Measurements from ENCODE around the gene ZC3H18. TPM values are rescaled to one million over a fixed set of nuclear protein-coding genes. Genes with fewer than 3 reads are reported as not detected.

ZC3H18 gene
- polyA plus RNA-seq, 1 donor from 2014 or later = 12.8 TPM

- Histone ChIP-seq H3K4me3 (ENCODE audit: low read length) (peak overlapping the region; percentile 54), H4K20me1 (ENCODE audit: insufficient read depth) (no peaks in the 10 kb centered on the region), H3K4me2 (ENCODE audit: low read length) (no peak overlapping the region), H3K27me3 (ENCODE audit: insufficient read depth, low read depth, low read length) (no peaks in the 10 kb centered on the region), H3K36me3 (ENCODE audit: insufficient read depth, low read length) (no peaks in the 10 kb centered on the region), H2AFZ (ENCODE audit: low read depth, low read length) (no peak overlapping the region), H3K9me2 (ENCODE audit: insufficient read depth, low read length) (no peaks in the 10 kb centered on the region), H3K79me2 (replicated peaks; ENCODE audit: insufficient read depth, low read length) (no peaks in the 10 kb centered on the region), H3K9ac (ENCODE audit: low read length) (peak overlapping the region; percentile 38), H3F3A (ENCODE audit: insufficient read depth, low read length, poor library complexity, severe bottlenecking) (no peaks in the 10 kb centered on the region), H3K9me3 (ENCODE audit: low read length) (no peaks in the 10 kb centered on the region), H3K27ac (ENCODE audit: low read length) (peak overlapping the region; percentile 16)
- TF ChIP-seq POLR2AphosphoS5 (IDR thresholded peaks at IDR 0.05) (peak; percentile 48), SMC3 (conservative IDR thresholded peaks at IDR 0.05; ENCODE audit: poor library complexity) (peak; percentile 60), RAD21 (conservative IDR thresholded peaks at IDR 0.05) (peak; percentile 38), TAF1 (IDR thresholded peaks at IDR 0.05; ENCODE audit: low read depth) (no peak), EZH2 (IDR thresholded peaks at IDR 0.05; ENCODE audit: borderline replicate concordance, insufficient read depth, low read length, poor library complexity, severe bottlenecking) (no peak), EP300 (conservative IDR thresholded peaks at IDR 0.05; ENCODE audit: poor library complexity, severe bottlenecking) (peak; percentile 44), REST (IDR thresholded peaks at IDR 0.05; ENCODE audit: borderline replicate concordance) (no peak), CTCF (IDR thresholded peaks at IDR 0.05; ENCODE audit: poor library complexity, severe bottlenecking) (peak; percentile 51), MXI1 (conservative IDR thresholded peaks at IDR 0.05; ENCODE audit: poor library complexity, severe bottlenecking) (peak; percentile 26)
Measured at GRCh38 chr16:88610909-88611812, 41.0 kb downstream of the ZC3H18 start.

GRCh38 chr16:88613293-88613692, 43.1 kb downstream of the ZC3H18 start:
- Histone ChIP-seq H2AFZ (ENCODE audit: low read depth, low read length) (no peak overlapping the region), H3F3A (ENCODE audit: insufficient read depth, low read length, poor library complexity, severe bottlenecking) (no peaks in the 10 kb centered on the region), H3K36me3 (ENCODE audit: insufficient read depth, low read length) (no peaks in the 10 kb centered on the region), H3K9ac (ENCODE audit: low read length) (no peak overlapping the region), H3K4me2 (ENCODE audit: low read length) (no peak overlapping the region), H3K9me2 (ENCODE audit: insufficient read depth, low read length) (no peaks in the 10 kb centered on the region), H3K4me3 (ENCODE audit: low read length) (no peak overlapping the region), H3K9me3 (ENCODE audit: low read length) (no peaks in the 10 kb centered on the region), H4K20me1 (ENCODE audit: insufficient read depth) (no peaks in the 10 kb centered on the region), H3K27me3 (ENCODE audit: insufficient read depth, low read depth, low read length) (no peaks in the 10 kb centered on the region), H3K79me2 (replicated peaks; ENCODE audit: insufficient read depth, low read length) (no peaks in the 10 kb centered on the region), H3K27ac (ENCODE audit: low read length) (no peak overlapping the region)
- TF ChIP-seq CTCF (IDR thresholded peaks at IDR 0.05; ENCODE audit: poor library complexity, severe bottlenecking) (no peak), TAF1 (IDR thresholded peaks at IDR 0.05; ENCODE audit: low read depth) (no peak)
